ENCODE data around the gene FILIP1L. TPM values are rescaled to one million over a fixed set of nuclear protein-coding genes. Genes with fewer than 3 reads are reported as not detected.

The FILIP1L gene
- total RNA-seq, 1 experiment from 2014 or later: 0.17 TPM

DNA sequence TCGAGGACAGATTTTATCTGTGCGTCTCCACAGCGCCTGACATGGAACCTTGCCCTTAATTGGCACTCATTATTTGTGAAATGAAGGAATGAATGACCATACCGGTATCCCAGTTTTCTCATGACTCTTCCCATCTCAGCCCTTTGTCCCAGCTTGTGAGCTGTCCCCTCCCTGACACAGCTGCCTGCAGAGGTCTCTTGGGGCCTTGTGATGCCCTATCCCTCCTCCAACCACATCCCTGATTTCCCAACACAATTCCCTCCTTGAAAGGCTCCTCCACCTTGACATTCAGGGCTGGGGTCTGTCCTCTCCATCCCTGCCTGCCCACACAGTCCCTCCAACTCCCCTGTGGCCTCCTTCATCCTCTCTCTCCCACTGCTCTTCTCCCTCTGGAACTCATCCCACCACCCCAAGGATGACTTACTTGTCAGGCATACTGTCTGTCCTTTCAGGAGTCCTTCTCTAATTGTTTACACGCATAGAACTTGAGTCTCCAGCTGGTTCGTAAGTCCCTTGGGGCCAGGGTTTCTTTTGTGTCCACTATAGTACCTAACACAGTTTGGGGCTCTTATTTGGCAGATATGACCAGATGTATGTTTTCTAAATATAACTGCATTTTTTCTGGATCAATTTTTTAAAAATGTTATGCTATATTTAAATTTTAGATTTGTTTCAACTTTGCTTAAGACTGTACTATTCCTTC, 35.6 kb upstream of the FILIP1L start (continued):
- TF ChIP-seq, protein P1, sequence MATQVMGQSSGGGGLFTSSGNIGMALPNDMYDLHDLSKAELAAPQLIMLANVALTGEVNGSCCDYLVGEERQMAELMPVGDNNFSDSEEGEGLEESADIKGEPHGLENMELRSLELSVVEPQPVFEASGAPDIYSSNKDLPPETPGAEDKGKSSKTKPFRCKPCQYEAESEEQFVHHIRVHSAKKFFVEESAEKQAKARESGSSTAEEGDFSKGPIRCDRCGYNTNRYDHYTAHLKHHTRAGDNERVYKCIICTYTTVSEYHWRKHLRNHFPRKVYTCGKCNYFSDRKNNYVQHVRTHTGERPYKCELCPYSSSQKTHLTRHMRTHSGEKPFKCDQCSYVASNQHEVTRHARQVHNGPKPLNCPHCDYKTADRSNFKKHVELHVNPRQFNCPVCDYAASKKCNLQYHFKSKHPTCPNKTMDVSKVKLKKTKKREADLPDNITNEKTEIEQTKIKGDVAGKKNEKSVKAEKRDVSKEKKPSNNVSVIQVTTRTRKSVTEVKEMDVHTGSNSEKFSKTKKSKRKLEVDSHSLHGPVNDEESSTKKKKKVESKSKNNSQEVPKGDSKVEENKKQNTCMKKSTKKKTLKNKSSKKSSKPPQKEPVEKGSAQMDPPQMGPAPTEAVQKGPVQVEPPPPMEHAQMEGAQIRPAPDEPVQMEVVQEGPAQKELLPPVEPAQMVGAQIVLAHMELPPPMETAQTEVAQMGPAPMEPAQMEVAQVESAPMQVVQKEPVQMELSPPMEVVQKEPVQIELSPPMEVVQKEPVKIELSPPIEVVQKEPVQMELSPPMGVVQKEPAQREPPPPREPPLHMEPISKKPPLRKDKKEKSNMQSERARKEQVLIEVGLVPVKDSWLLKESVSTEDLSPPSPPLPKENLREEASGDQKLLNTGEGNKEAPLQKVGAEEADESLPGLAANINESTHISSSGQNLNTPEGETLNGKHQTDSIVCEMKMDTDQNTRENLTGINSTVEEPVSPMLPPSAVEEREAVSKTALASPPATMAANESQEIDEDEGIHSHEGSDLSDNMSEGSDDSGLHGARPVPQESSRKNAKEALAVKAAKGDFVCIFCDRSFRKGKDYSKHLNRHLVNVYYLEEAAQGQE (IDR thresholded peaks at IDR 0.05; ENCODE audit: low read depth): no peak

DNA sequence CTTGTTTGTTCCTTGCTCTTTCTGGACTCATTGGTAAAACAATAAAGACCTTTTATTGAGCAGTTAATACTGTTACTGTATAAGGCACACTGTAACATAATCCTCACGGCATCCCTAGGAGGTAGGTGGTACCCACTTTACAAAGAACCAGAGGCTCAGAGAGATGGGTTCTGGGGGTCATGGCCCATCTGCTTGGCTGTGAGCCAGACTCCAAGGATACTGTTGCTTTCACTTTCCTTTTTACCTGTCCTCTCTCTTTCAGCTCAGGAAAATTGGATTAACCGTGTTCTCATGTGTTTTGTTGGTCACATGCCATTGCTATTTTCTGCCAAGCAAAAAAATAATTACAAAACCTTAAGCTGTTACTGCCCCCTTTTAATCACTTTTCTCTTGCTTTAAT, 34.8 kb upstream of the FILIP1L start:
- BruUV-seq (replicated peaks): no TSS peak
- no peak for ATAC-seq
- RAD21 ChIA-PET (ENCODE audit: low non-redundant PET in 1 of 2, low total read pairs in 2 of 2, uncharacterized antibody in 2 of 2, unreplicated experiment in 2 of 2): no interaction called here

More for the DNA sequence above, 34.8 kb upstream of the FILIP1L start:
- POLR2A ChIA-PET: no interaction called here
- Histone ChIP-seq H3K9ac (ENCODE audit: low read length) (no peak overlapping the region), H4K20me1 (ENCODE audit: insufficient read depth) (no peaks in the 10 kb centered on the region), H3K9me2 (ENCODE audit: insufficient read depth) (no peaks in the 10 kb centered on the region), H2AFZ (ENCODE audit: low read depth, low read length, poor library complexity, severe bottlenecking) (no peak overlapping the region), H3K27me3 (ENCODE audit: insufficient read depth, low read length) (no peaks in the 10 kb centered on the region), H3K36me3 (ENCODE audit: control insufficient read depth in 1 of 2, insufficient read depth in 2 of 2, low read length in 2 of 2) (no peaks in the 10 kb centered on the region; a peak in 2 of 4 replicates), H3K27ac (ENCODE audit: low read depth, low read length) (no peak overlapping the region), H3K9me3 (ENCODE audit: control insufficient read depth in 1 of 2, insufficient read depth in 1 of 2, low read depth in 1 of 2, low read length in 2 of 2) (no peaks in the 10 kb centered on the region), H3K4me1 (ENCODE audit: control insufficient read depth in 1 of 2, insufficient read depth in 2 of 2, low read length in 2 of 2) (no peaks in the 10 kb centered on the region), H3K79me2 (ENCODE audit: insufficient read depth, low read length) (no peaks in the 10 kb centered on the region), H3K4me2 (ENCODE audit: low read length) (no peak overlapping the region), H3K4me3 (replicated peaks in 1 of 2; ENCODE audit: low read depth in 1 of 2, low read length in 2 of 2) (no peak overlapping the region)
- DNase-seq (ENCODE audit: low read depth, low spot score): no peak
- TF ChIP-seq, protein P2, sequence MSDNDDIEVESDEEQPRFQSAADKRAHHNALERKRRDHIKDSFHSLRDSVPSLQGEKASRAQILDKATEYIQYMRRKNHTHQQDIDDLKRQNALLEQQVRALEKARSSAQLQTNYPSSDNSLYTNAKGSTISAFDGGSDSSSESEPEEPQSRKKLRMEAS (IDR thresholded peaks at IDR 0.05): no peak
- TF ChIP-seq, protein P3, sequence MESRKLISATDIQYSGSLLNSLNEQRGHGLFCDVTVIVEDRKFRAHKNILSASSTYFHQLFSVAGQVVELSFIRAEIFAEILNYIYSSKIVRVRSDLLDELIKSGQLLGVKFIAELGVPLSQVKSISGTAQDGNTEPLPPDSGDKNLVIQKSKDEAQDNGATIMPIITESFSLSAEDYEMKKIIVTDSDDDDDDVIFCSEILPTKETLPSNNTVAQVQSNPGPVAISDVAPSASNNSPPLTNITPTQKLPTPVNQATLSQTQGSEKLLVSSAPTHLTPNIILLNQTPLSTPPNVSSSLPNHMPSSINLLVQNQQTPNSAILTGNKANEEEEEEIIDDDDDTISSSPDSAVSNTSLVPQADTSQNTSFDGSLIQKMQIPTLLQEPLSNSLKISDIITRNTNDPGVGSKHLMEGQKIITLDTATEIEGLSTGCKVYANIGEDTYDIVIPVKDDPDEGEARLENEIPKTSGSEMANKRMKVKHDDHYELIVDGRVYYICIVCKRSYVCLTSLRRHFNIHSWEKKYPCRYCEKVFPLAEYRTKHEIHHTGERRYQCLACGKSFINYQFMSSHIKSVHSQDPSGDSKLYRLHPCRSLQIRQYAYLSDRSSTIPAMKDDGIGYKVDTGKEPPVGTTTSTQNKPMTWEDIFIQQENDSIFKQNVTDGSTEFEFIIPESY (IDR thresholded peaks at IDR 0.05; ENCODE audit: extremely low read depth, insufficient replicate concordance, low read length): no peak
- TF ChIP-seq YY1 (IDR thresholded peaks at IDR 0.05; ENCODE audit: extremely low read depth, insufficient replicate concordance, low read depth, low read length) (no peak), ZFX (IDR thresholded peaks at IDR 0.05) (no peak), POLR2AphosphoS5 (IDR thresholded peaks at IDR 0.05; ENCODE audit: low read depth, low read length) (no peak)
- intact Hi-C loops (cut with micrococcal nuclease): no loop called here
- CTCF ChIA-PET: no interaction called here

Measured in HCT116 (cell line).